ENCODE results near the gene DOCK4.
"Not testable (repeated sequence)": the region's sequence is repeated elsewhere in the genome, so short reads cannot be mapped to it uniquely, and the experiment has no call there.

The DOCK4 gene

GRCh38 chr7:112206238-112206990 lies at the start of gene DOCK4, which contains the start of gene ZNF277:
Gene DOCK4, minus strand, starts transcription at chr7:112206399. Its CDS starts 261 bp downstream, at chr7:112206138.
Gene ZNF277, plus strand, starts transcription at chr7:112206695. Its CDS starts 22 bp downstream, at chr7:112206717.
- DNase-seq = peak; percentile 98

GRCh38 chr7:112255388-112255720 lies 49.2 kb upstream of the DOCK4 start:
- no peak for DNase-seq

- DNase-seq = no peak
Observed at GRCh38 chr7:112254709-112255387, 48.6 kb upstream of the DOCK4 start.

- DNase-seq = no peak
Observed at GRCh38 chr7:112254156-112254555, 48.0 kb upstream of the DOCK4 start.

- no peak for DNase-seq
Observed at GRCh38 chr7:112252691-112253090, 46.5 kb upstream of the DOCK4 start.

GRCh38 chr7:112252141-112252540 lies 45.9 kb upstream of the DOCK4 start:
- no peak for DNase-seq

- DNase-seq = not testable (repeated sequence)
Observed at GRCh38 chr7:112249967-112250366, 43.8 kb upstream of the DOCK4 start.

- no peak for DNase-seq
Observed at GRCh38 chr7:112248598-112248997, 42.4 kb upstream of the DOCK4 start.

- DNase-seq = no peak
Observed at GRCh38 chr7:112238852-112239610, 32.8 kb upstream of the DOCK4 start.

GRCh38 chr7:112238330-112238729 lies 32.1 kb upstream of the DOCK4 start:
- DNase-seq = no peak

- no peak for DNase-seq
Observed at GRCh38 chr7:112236597-112236996, 30.4 kb upstream of the DOCK4 start.

- DNase-seq = no peak
Observed at GRCh38 chr7:112234147-112234546, 27.9 kb upstream of the DOCK4 start.

- no peak for DNase-seq
Observed at GRCh38 chr7:112233048-112233697, 27.0 kb upstream of the DOCK4 start.

- no peak for DNase-seq
Observed at GRCh38 chr7:112232212-112232978, 26.2 kb upstream of the DOCK4 start.

GRCh38 chr7:112228632-112229031 lies 22.4 kb upstream of the DOCK4 start:
- no peak for DNase-seq

GRCh38 chr7:112226701-112227276 lies 20.6 kb upstream of the DOCK4 start:
- no peak for DNase-seq

- DNase-seq = no peak
Observed at GRCh38 chr7:112225006-112225405, 18.8 kb upstream of the DOCK4 start.

- DNase-seq = no peak
Observed at GRCh38 chr7:112224186-112224585, 18.0 kb upstream of the DOCK4 start.

- DNase-seq = no peak
Observed at GRCh38 chr7:112223310-112223709, 17.1 kb upstream of the DOCK4 start.

GRCh38 chr7:112220877-112221434 lies 14.8 kb upstream of the DOCK4 start:
- DNase-seq = no peak

GRCh38 chr7:112215787-112216186 lies 9.6 kb upstream of the DOCK4 start:
- DNase-seq = no peak

- DNase-seq = no peak
Observed at GRCh38 chr7:112214883-112215282, 8.7 kb upstream of the DOCK4 start.
